ENCODE measurements around the gene RAI1.

The RAI1 gene

DNA sequence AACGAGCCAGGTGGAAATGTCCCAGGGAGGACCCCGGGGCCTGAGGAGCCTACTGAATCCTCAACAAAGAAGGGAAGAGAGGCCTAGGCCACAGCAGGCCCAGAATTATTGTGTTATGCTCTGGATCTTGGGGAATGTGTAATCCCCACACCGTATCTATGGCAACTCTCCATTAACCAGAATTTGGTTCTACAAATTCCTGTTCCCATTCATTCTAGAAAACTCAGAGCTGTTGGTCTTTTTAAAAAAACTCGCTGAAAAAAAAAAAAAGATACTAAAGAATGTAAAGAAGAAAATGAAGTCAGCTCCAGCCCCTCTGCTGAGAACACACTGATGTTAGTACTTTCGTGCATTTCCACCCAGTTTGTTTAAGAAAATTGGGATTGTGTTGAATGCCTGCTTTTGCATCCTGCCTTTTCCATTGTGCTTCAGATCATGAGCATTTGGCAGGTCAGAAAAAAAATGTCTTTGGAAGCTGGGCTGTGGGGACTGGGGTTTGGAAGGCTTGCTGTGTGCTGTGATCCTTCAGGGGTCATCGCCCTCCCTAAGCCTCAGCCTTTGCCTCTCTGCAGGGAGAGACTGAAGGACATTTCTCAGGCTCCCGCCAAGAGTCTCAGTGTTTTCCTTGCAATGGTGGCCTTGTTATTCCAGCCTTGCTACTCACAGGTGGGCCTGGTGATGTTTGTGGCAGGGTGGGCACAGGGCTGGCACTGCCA, 86.1 kb downstream of the RAI1 start:
- no peak for DNase-seq (ENCODE audit: low read depth in 2 of 2)

GRCh38 chr17:17767887-17768418, 86.7 kb downstream of the RAI1 start:
- DNase-seq (ENCODE audit: low read depth in 2 of 2), result no peak

DNA sequence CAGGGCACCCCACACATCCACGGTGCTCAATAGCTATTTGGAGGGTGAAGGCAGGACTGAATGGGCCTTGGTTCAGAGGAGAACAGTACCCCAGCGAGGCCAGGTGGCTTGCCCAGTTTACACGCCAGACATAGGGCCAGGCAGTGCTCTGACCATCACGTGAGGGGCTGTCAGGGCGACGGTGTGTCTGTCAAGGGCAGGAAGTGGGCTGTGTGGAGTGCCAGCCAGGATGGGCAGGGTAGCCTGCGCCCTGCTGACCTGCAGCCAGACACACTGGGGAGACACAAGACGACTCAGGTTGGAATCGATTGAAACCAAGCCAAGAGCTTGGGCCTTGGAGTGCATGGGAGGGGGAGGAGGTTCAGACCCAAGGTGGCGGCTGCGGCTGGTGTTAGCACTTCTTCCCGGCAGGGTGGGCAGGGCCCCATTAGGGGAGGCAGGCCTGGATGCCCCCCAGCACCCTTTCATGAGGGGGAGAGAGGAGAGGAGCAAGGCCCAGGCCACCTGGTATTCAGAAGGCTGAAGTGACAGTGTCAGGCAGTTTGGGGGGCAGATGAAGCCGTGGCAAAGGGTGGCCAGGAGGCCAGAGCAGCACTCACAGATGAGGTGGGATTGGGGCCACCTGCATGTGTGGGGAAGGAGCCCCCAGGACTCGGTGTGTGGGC, 87.3 kb downstream of the RAI1 start:
- DNase-seq (ENCODE audit: low read depth in 2 of 2), result no peak

DNA sequence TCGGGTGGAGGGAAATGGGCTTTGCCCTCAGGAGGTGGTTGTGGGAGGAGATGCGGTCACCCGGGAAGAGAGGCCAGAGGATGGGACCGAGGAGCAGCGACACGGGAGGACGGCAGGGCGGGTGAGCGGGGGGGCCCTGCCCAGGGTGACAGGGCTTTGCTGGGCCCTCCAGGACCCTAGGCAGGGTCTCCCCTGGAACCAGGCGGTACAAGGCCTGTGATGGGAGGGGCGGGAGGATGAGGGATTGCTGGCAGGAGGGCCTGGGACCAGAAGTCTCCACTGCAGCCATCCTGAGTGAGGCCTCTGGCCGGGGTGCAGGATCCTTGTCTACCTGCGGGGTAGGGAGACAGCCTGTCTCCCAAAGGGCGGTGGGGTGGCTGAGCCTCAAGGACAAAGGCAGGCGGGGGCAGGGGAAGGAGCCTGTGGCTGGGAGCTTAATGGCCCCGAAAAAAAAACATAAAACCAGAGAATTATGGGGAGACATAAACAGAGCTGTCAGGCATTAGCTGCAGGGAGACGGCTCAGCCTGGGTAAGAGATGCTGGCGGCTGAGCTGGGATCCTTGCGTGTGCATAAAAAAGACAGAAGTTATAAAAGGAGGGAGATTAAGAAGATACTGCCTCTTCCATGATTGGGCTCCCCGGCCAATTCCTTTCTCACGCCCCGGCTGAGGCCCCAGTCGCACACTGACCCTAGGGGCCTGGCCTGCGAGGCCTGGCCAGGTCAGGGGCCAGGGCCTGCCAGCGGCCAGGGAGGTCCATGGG, 88.8 kb downstream of the RAI1 start:
- no peak for DNase-seq (ENCODE audit: low read depth in 2 of 2)

DNA sequence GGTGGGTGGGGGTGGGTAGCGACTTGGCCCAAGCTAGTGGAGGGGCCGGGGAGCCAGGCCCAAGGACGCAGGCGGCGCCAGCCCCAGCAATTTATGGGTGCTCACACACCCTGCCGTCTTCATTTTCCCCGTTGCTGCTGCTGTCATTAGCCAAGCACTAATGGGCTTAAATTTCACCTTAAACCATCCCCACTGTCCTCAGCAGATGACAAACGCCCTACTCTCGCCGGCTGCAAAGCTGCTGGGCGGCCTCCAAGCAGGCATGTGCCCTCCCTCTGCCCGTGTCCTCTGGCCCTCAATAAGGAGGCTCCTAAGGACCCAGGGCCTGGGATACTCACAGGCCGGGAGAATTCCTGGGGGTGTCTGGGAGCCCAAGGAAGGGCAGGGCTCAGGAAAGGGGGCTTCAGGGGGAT, 89.4 kb downstream of the RAI1 start:
- no peak for DNase-seq (ENCODE audit: low read depth in 2 of 2)

DNA sequence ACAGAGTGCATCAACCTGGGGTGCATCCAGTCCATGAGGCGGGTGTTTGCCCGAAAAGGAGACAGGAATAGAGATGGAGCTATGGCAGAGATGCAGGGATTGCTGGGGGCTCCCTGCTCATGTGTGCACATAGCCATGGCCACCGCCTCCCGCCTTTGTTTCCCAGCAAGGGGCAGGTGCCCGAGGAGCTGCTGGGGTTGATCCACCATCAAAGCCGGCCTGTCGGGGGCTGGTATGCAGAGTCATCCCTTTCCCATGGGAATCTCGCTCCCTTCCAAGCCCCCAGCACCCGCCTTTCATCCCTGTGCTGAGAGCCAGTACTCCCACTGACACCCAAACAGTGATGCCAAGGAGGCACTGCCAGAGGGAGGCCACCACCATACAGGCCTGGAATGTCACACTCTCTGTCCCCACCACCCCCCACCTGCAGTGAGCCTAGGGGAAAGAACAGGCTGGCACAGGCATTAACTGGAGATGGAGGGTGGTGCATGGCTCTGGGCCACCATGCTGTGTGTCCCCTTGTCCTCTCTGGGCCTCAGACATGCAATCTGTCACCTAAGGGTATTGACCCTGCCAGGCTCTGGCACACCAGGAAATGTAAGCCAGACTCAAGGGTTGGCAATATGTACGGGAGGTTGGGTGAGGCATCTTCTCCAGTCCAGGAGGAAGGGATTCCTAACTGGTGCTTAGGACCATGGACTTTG, 90.4 kb downstream of the RAI1 start:
- no peak for DNase-seq (ENCODE audit: low read depth in 2 of 2)

DNA sequence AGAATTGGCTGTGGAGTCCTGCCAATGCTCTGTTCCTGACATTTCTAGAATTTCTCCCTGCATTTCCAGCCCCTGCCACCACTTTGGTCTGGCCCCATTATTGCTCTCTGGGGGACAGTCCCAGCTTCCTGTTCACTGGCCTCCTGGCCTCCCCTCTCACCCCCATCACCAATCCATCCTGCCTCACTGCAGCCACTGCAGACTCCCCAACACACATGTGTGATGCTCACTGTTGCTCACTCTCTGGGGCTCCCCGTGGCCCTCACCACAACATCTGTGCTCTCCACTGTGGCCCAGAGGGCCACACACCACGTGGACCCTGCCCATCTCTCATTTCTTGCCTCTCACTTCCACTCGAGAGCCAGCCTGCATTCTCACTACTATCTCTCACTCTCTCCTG, 91.0 kb downstream of the RAI1 start:
- DNase-seq (ENCODE audit: low read depth in 2 of 2), result no peak

DNA sequence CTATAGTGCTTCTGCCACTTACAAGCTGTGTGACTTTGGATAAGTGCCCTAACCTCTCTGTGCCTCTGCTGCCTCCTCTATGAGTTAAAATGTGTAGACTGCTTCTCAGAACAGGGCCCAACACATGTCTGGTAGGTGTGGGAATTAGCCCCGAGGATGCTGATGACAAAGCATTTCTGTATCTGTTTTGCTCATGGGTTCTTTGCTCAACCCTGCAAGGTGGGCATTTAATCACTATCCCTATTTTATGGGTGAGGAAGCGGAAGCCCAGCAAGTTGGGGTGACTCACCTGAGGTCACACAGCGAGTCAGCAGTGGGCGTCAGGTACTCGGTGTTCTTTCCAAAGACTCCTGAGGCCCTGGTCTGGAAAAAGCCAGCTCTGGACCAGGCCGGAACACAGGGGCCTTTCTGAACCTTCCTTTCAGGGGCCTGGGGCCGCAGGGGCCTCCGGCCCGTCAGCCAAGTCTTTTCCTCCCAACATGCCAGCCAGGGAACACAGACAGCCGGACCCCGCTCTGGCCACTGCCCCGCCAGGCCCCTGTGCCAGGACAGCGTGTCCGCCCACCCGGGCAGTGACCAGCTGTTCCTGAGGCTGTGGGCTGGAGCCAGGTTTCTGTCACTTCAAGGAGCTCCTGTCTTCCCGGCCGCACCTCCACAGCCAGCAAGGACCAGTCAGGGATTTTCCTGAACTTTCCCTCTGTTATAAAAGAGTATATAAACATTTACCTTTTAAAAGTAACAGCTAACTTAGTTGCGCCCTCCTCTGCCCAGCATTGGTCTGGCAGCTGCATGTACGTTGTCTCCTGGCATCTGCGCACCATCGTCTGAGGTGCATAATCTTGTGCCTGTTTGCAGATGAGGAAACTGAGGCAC, 93.0 kb downstream of the RAI1 start:
- DNase-seq (ENCODE audit: low read depth in 2 of 2), result no peak

DNA sequence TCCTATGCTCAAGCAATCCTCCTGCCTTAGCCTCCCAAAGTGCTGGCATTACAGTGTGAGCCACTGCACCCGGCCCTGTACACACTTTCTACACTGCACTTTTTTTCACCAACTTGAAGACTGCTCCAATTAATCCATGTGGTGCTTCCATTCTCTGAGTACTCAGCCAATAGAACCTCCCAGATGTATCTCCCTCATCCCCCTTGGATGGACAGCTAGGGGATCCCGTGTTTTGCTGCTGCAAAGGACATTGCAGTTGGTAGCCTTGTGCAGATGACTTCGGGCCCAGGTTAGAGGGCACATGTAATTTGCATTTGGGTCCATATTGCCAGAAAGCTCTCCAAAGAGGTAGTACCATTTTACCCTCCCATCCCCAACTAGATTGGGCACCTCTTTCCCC, 95.6 kb downstream of the RAI1 start:
- DNase-seq (ENCODE audit: low read depth in 2 of 2), result no peak

- DNase-seq (ENCODE audit: low read depth in 2 of 2), result no peak
These were observed 97.2 kb downstream of the RAI1 start for GRCh38 chr17:17778308-17779014.

- DNase-seq (ENCODE audit: low read depth in 2 of 2), result no peak
These were observed 97.9 kb downstream of the RAI1 start for GRCh38 chr17:17779015-17779611.

DNA sequence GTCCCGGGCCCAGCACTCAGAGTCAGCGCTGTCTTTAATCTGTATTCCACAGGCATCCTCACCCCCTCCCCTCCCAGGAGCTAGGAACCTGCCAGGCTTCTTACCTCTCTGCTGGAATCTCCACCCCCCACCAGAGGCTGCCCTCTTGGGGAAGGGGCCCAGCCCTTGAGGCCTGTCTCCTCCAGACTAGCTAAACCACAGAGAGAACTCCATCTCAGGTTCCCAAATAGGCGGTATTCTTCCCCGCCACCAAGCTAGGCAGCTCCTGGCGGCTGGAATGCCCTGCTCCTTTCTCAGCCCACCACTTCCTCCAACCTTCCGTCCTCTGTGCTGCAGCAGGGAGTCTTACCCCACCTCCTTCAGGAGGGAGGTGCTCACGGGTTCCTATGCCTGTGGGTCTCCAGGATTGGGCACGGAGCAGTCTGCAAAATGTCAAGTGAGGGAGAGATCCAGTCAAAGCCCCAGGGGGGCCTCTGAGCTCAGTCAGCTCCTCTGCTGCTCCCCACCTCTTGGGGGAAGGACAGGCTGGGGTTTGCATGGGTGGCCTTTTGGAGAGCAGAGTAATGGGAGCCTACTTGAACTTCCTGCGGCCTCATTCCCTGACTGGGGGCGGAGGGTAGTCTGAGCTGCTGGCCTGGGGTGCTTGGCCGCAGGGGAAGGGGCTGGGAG, 99.8 kb downstream of the RAI1 start:
- no peak for DNase-seq (ENCODE audit: low read depth in 2 of 2)

- DNase-seq (ENCODE audit: low read depth in 2 of 2), result no peak
These were observed 100.6 kb downstream of the RAI1 start for GRCh38 chr17:17781591-17782496.

DNA sequence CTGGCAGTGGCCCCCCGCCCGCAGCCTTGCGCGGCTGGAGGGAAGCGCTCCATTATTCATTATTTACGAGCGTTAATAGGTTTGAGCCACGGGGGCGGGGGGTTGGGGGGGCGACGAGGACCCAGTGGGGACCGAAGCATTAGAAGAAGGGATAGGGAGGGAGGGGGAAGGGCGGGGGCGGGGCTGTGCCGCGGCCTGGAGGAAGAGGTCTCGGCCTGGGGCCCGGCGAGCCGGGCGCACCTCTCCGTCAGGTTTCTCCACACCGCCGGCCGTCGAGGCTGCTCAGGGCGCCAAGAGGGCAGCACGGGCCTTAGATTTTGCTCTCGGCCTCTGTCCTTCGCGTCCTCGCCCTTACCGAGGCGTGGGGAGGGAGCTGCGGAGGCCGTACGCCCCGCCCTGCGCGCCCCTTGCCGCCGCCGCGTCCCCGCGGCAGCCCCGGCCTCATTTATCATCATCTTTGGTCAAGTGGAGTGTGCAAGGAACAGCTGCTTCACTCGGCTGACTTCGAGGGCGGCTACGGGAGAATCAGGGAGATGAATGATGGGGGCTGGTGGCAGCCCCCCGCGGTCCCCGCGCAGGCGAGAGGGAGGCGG, 101.4 kb downstream of the RAI1 start:
- DNase-seq (ENCODE audit: low read depth in 2 of 2), result no peak

DNA sequence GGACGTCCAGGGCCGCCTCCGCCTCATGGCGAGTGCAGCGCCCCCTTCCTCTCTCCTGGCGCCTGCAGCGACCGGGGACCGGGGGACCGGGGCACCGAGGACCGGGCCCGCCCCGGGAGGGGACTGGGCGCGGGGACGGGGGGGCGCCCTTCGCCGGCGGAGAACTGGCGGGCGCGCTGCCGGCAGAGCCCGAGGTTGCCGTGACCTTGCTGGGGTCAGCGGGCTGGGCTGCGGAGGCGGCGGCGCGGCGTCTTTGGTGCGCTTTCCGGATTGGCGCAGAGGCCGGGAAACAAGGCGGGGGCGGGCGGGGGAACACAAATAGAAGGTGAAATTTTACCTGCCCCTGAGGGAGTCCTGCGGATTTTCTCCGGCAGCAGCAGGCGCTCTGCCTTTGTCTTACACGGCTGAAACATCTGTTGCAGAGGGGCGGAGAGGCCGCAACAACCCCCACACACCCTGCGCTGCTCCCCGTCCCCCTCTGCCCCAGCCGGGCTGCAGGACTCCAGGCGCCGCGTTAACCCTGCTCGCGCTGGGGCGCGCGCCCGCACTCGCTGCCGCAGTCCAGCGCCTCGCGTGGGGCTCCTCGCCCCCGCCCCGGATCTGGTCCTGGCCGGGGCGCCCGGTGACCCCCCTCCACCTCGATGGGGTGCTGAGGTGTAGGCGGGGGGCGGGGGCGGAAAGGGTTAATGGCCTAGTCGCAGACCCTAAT, 102.0 kb downstream of the RAI1 start:
- DNase-seq (ENCODE audit: low read depth in 2 of 2), result peak; percentile 29 to 32

DNA sequence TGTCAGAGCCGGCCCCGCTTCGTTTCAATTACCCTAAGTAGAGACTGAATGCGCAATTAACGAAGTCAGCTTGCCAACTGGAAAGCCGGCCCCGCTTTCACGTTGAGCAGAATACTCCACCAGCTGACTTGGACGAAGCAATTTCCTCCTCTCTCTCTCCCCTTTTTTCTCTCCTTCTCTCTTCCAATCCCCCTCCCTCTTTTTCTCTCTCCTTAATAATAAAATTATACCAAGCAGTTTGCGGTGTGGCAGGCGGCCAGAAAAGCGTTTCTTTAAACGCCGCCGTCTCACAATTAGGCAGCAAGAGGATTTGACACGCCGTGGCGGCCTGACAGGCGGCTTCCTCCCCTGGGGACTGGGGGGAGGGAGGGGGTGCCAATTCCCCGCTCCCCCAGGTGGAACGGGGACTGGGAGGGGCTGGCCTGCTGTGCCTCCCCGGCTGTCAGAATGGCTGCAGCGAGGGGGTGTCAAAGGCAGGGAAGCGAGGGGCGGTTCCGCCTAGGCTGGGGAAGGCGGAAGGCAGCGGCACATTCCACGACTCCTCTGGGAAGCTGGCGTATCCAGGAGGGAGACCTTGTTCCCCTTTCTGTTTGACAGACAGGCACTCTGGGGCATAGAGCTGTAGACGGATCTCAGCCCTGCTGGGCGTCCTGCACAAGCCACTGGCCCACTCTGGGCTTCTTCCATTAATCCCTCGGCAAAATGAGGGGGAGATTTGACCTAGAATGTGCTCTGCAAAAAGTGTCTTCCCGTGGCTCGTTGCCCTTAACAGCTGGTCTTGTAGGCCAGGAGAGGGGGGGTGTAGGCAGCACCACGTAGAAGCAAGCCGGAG, 102.8 kb downstream of the RAI1 start:
- DNase-seq (ENCODE audit: low read depth in 2 of 2), result no peak

Measured in stimulated activated CD8-positive, alpha-beta memory T cell treated with anti-CD3 and anti-CD28 coated beads, Interleukin-2, amount 100 ng/mL, for 1 hour (primary cell).